PC-9 (cell line): Measurements from ENCODE around the gene AVPR1B. TPM values are rescaled to one million over a fixed set of nuclear protein-coding genes. Genes with fewer than 3 reads are reported as not detected.

Experiments used
- BruUV-seq: library from RNA; stranded (reverse); fragments of 400-500 nt; replicated peaks from 2 replicates; lab custom pipeline; 2021; lab: Mats Ljungman, UMichigan
- CTCF ChIA-PET: fragments of 300-600 bp; sonication (Branson Sonifier 250); formaldehyde crosslinking; loops from one replicate; lab custom pipeline; 2022; ENCODE audit warnings: antibody characterized with exemption; lab: Charles Lee
- POLR2A ChIA-PET: fragments of 300-600 bp; sonication (Branson Sonifier 250); formaldehyde crosslinking; loops from one replicate; lab custom pipeline; 2022; ENCODE audit warnings: antibody characterized with exemption; ENCODE audit not compliant: unreplicated experiment; lab: Charles Lee
- DNase-seq, 2 experiments: peaks; one replicate each; pipeline versions ENCODE4 v3.0.0 to v3.0.0-alpha.2; 2015 to 2022; ENCODE audit warnings: mixed read lengths in 1 of 2
- H2AFZ ChIP-seq: fragments of 200-600 bp; sonication (generic); 2 replicates; pipeline ENCODE4 v1.8.1; 2017; ENCODE audit warnings: antibody characterized with exemption
- H3F3A ChIP-seq: fragments of 200-600 bp; sonication (generic); 2 replicates; pipeline ENCODE4 v1.8.1; 2017; ENCODE audit warnings: antibody characterized with exemption, mild to moderate bottlenecking, low read depth; ENCODE audit not compliant: insufficient read depth
- H3K27ac ChIP-seq: fragments of 200-600 bp; sonication (generic); 2 replicates; pipeline ENCODE4 v1.6.1; 2016; ENCODE audit warnings: mixed run types
- H3K27me3 ChIP-seq: fragments of 200-600 bp; sonication (generic); 2 replicates; pipeline ENCODE4 v1.6.1; 2016; ENCODE audit warnings: low read depth, mixed run types; ENCODE audit not compliant: insufficient read depth
- H3K36me3 ChIP-seq: fragments of 200-600 bp; sonication (generic); 2 replicates; pipeline ENCODE4 v1.6.1; 2016; ENCODE audit warnings: low read depth, mixed run types
- H3K4me1 ChIP-seq: fragments of 200-600 bp; sonication (generic); replicated peaks from 2 replicates; pipeline ENCODE4 v1.6.1; 2016; ENCODE audit warnings: mixed run types; ENCODE audit not compliant: insufficient read depth
- H3K4me2 ChIP-seq: fragments of 200-600 bp; sonication (generic); 2 replicates; pipeline ENCODE4 v1.6.1; 2017; ENCODE audit warnings: mixed run types
- H3K4me3 ChIP-seq: fragments of 200-600 bp; sonication (generic); 2 replicates; pipeline ENCODE4 v1.6.1; 2016; ENCODE audit warnings: mixed run types
- H3K79me2 ChIP-seq: fragments of 200-600 bp; sonication (generic); 2 replicates; pipeline ENCODE4 v1.6.1; 2017; ENCODE audit warnings: low read depth, mixed run types
- H3K9me2 ChIP-seq: fragments of 200-600 bp; sonication (generic); 2 replicates; pipeline ENCODE4 v1.8.1; 2017; ENCODE audit warnings: mild to moderate bottlenecking; ENCODE audit not compliant: insufficient read depth
- H3K9me3 ChIP-seq: fragments of 200-600 bp; sonication (generic); 2 replicates; pipeline ENCODE4 v1.8.1; 2016; ENCODE audit warnings: low read depth; ENCODE audit not compliant: insufficient read depth
- H4K20me1 ChIP-seq: fragments of 200-600 bp; sonication (generic); 2 replicates; pipeline ENCODE4 v1.8.1; 2017; ENCODE audit not compliant: insufficient read depth
- CTCF ChIP-seq: fragments of 200-600 bp; sonication (generic); conservative IDR thresholded peaks from 2 replicates; pipeline ENCODE4 v1.6.1; 2017; ENCODE audit warnings: mixed run types, antibody characterized with exemption, mild to moderate bottlenecking, moderate library complexity
- EZH2 ChIP-seq: fragments of 200-600 bp; sonication (generic); IDR thresholded peaks from 2 replicates; pipeline ENCODE4 v1.8.0; 2017; ENCODE audit warnings: antibody characterized with exemption, low read depth
- intact Hi-C: fragments of 100-400 bp; cut with micrococcal nuclease; formaldehyde crosslinking; loops from one replicate; pipeline ENCODE4 v1.10.0; 2022; ENCODE audit not compliant: unreplicated experiment
- total RNA-seq: library from RNA; stranded (reverse); gene quantifications from 2 replicates; pipeline ENCODE4 v1.2.3, GENCODE V29; 2021

The AVPR1B gene
- total RNA-seq, 1 experiment from 2014 or later: not detected

GRCh38 chr1:206081856-206082255 is 35.3 kb downstream of the AVPR1B start:
- TF ChIP-seq EZH2 (no peak), CTCF (no peak)
- Histone ChIP-seq H3K27ac (no peak overlapping the region), H3K27me3 (no peaks in the 10 kb centered on the region), H3K4me2 (no peak overlapping the region), H4K20me1 (no peaks in the 10 kb centered on the region), H3F3A (no peaks in the 10 kb centered on the region), H2AFZ (no peak overlapping the region), H3K9me2 (no peaks in the 10 kb centered on the region), H3K4me1 (no peaks in the 10 kb centered on the region), H3K4me3 (no peak overlapping the region), H3K36me3 (no peaks in the 10 kb centered on the region), H3K9me3 (no peaks in the 10 kb centered on the region), H3K79me2 (no peaks in the 10 kb centered on the region)
- DNase-seq: no peak
- BruUV-seq: no TSS peak
- intact Hi-C loops: no loop called here
- ChIA-PET CTCF (no interaction called here), POLR2A (no interaction called here)

GRCh38 chr1:206080026-206080820 is 37.0 kb downstream of the AVPR1B start:
- CTCF ChIA-PET: no interaction called here
- Histone ChIP-seq H3K9me2 (no peaks in the 10 kb centered on the region), H3K27ac (no peak overlapping the region), H2AFZ (no peak overlapping the region), H3K79me2 (no peaks in the 10 kb centered on the region), H3F3A (no peaks in the 10 kb centered on the region), H3K27me3 (no peaks in the 10 kb centered on the region), H3K4me3 (no peak overlapping the region), H4K20me1 (no peaks in the 10 kb centered on the region), H3K36me3 (no peaks in the 10 kb centered on the region), H3K4me1 (no peaks in the 10 kb centered on the region), H3K9me3 (no peaks in the 10 kb centered on the region), H3K4me2 (no peak overlapping the region)
- no peak for DNase-seq
- BruUV-seq: no TSS peak
- no peak for TF ChIP-seq EZH2
- no peak for TF ChIP-seq CTCF
- POLR2A ChIA-PET: no interaction called here
- intact Hi-C loops: no loop called here

- intact Hi-C loops: no loop called here
- CTCF ChIA-PET: no interaction called here
These were observed 38.1 kb downstream of the AVPR1B start for GRCh38 chr1:206079135-206079534.

More at GRCh38 chr1:206079135-206079534, 38.1 kb downstream of the AVPR1B start:
- no peak overlapping the region for H2AFZ ChIP-seq
- no TSS peak for BruUV-seq
- H3K4me2 ChIP-seq: no peak overlapping the region
- TF ChIP-seq CTCF (no peak), EZH2 (no peak)
- H3K36me3 ChIP-seq: no peaks in the 10 kb centered on the region
- POLR2A ChIA-PET: no interaction called here
- H3K9me3 ChIP-seq: no peaks in the 10 kb centered on the region
- no peak overlapping the region for H3K27ac ChIP-seq
- no peaks in the 10 kb centered on the region for H3K4me1 ChIP-seq
- H3K79me2 ChIP-seq: no peaks in the 10 kb centered on the region
- no peaks in the 10 kb centered on the region for H3K9me2 ChIP-seq
- H4K20me1 ChIP-seq: no peaks in the 10 kb centered on the region
- H3K4me3 ChIP-seq: no peak overlapping the region
- H3F3A ChIP-seq: no peaks in the 10 kb centered on the region
- DNase-seq: no peak
- no peaks in the 10 kb centered on the region for H3K27me3 ChIP-seq
